Vagina (tissue), 2 donors: Measurements from ENCODE around the gene MARCHF9.

Experiments used
- CTCF ChIP-seq, 3 experiments: fragments of 450-650 bp in 2 of 3; fragments of 200-600 bp in 1 of 3; sonication (generic) in 1 of 3; IDR thresholded peaks; one replicate each; pipeline ENCODE4 v1.5.1; 2017 to 2019; ENCODE audit warnings: antibody characterized with exemption in 3 of 3, mild to moderate bottlenecking in 2 of 3, moderate library complexity in 2 of 3
- POLR2A ChIP-seq, 2 donors: fragments of 450-650 bp; IDR thresholded peaks; one replicate each; pipeline ENCODE4 v1.6.1; 2017; ENCODE audit warnings: antibody characterized with exemption in 2 of 2, mild to moderate bottlenecking in 2 of 2, moderate library complexity in 2 of 2
- POLR2AphosphoS5 ChIP-seq, 2 donors: sonication (generic); formaldehyde crosslinking; IDR thresholded peaks; one replicate each; pipeline ENCODE4 v1.9.0; 2017; ENCODE audit warnings: antibody characterized with exemption in 2 of 2, mild to moderate bottlenecking in 2 of 2, low read depth in 1 of 2; ENCODE audit not compliant: insufficient read depth in 1 of 2

- no peak for TF ChIP-seq CTCF (IDR thresholded peaks at IDR 0.05)
- no peak for TF ChIP-seq POLR2AphosphoS5 (IDR thresholded peaks at IDR 0.05; ENCODE audit: insufficient read depth in 1 of 2, low read depth in 1 of 2)
- TF ChIP-seq POLR2A (IDR thresholded peaks at IDR 0.05) = no peak
These were observed 34.9 kb upstream of the MARCHF9 start for GRCh38 chr12:57719777-57720605.
